ENCODE data around the gene CAV1.
A peak's percentile ranks its signal among the peaks of the same experiment; 100 is the strongest.

CAV1 gene

GRCh38 chr7:116491887-116492653 lies 32.8 kb upstream of the CAV1 start:
- Histone ChIP-seq H3K9ac (ENCODE audit: insufficient read length) (peak overlapping the region; percentile 30), H3K27ac (peak overlapping the region; percentile 77), H3K9me3 (ENCODE audit: low read depth, low read length) (no peaks in the 10 kb centered on the region; the same call in 1 of the 2 replicates), H3K36me3 (ENCODE audit: insufficient read depth, low read length) (no peaks in the 10 kb centered on the region), H3K4me3 (no peak overlapping the region)
- no peak for DNase-seq (ENCODE audit: low read depth, low spot score)
- no peak for TF ChIP-seq EZH2 (IDR thresholded peaks at IDR 0.05)
- no peak for TF ChIP-seq POLR2AphosphoS5 (IDR thresholded peaks at IDR 0.05; ENCODE audit: borderline replicate concordance, low read depth, low read length)
- no peak for TF ChIP-seq FOXP2 (optimal IDR thresholded peaks at IDR 0.05; ENCODE audit: control extremely low read depth, extremely low read length, insufficient read depth)

DNA sequence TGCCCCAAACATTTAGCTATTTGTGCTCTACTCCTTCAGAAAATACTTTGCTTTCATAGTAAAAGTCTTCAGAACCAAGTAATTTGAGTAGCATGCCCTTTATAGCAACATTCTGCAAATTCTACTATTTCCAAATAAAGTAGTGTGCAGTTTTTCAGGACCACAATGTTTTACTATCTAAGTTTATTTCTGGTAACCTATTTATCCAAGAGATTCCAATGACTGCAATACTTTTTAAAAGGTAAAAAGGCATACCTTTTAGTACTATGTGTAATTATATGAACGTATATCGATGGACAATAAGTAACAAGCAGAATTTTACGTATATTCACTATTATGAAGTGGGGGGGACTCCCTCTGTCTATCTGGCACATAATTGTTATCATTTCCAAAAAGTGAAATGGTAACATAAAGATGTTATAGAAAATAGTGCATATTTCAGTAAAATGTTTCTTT lies 32.2 kb upstream of the CAV1 start:
- no peaks in the 10 kb centered on the region; the same call in 1 of the 2 replicates for H3K9me3 ChIP-seq (ENCODE audit: low read depth, low read length)
- TF ChIP-seq POLR2AphosphoS5 (IDR thresholded peaks at IDR 0.05; ENCODE audit: borderline replicate concordance, low read depth, low read length) (no peak), FOXP2 (optimal IDR thresholded peaks at IDR 0.05; ENCODE audit: control extremely low read depth, extremely low read length, insufficient read depth) (no peak), EZH2 (IDR thresholded peaks at IDR 0.05) (no peak)
- no peaks in the 10 kb centered on the region for H3K36me3 ChIP-seq (ENCODE audit: insufficient read depth, low read length)
- peak overlapping the region; percentile 77 for H3K27ac ChIP-seq
- no peak for DNase-seq (ENCODE audit: low read depth, low spot score)
- no peak overlapping the region for H3K4me3 ChIP-seq
- no peak overlapping the region for H3K9ac ChIP-seq (ENCODE audit: insufficient read length)

- peak overlapping the region; percentile 77 for H3K27ac ChIP-seq
These were observed 31.4 kb upstream of the CAV1 start for GRCh38 chr7:116493449-116493848.

GRCh38 chr7:116494472-116494871 lies 30.4 kb upstream of the CAV1 start:
- Histone ChIP-seq H3K4me3 (no peak overlapping the region), H3K27ac (peak overlapping the region; percentile 76), H3K9ac (ENCODE audit: insufficient read length) (no peak overlapping the region), H3K36me3 (ENCODE audit: insufficient read depth, low read length) (no peaks in the 10 kb centered on the region), H3K9me3 (ENCODE audit: low read depth, low read length) (no peaks in the 10 kb centered on the region; the same call in 1 of the 2 replicates)
- DNase-seq (ENCODE audit: low read depth, low spot score) = no peak
- TF ChIP-seq EZH2 (IDR thresholded peaks at IDR 0.05) = no peak
- TF ChIP-seq FOXP2 (optimal IDR thresholded peaks at IDR 0.05; ENCODE audit: control extremely low read depth, extremely low read length, insufficient read depth) = no peak
- no peak for TF ChIP-seq POLR2AphosphoS5 (IDR thresholded peaks at IDR 0.05; ENCODE audit: borderline replicate concordance, low read depth, low read length)

More at GRCh38 chr7:116493449-116493848, 31.4 kb upstream of the CAV1 start:
- DNase-seq (ENCODE audit: low read depth, low spot score) = no peak
- Histone ChIP-seq H3K4me3 (no peak overlapping the region), H3K9me3 (ENCODE audit: low read depth, low read length) (no peaks in the 10 kb centered on the region; the same call in 1 of the 2 replicates), H3K36me3 (ENCODE audit: insufficient read depth, low read length) (no peaks in the 10 kb centered on the region), H3K9ac (ENCODE audit: insufficient read length) (peak overlapping the region; percentile 32)
- TF ChIP-seq POLR2AphosphoS5 (IDR thresholded peaks at IDR 0.05; ENCODE audit: borderline replicate concordance, low read depth, low read length) (no peak), FOXP2 (optimal IDR thresholded peaks at IDR 0.05; ENCODE audit: control extremely low read depth, extremely low read length, insufficient read depth) (no peak), EZH2 (IDR thresholded peaks at IDR 0.05) (no peak)

DNA sequence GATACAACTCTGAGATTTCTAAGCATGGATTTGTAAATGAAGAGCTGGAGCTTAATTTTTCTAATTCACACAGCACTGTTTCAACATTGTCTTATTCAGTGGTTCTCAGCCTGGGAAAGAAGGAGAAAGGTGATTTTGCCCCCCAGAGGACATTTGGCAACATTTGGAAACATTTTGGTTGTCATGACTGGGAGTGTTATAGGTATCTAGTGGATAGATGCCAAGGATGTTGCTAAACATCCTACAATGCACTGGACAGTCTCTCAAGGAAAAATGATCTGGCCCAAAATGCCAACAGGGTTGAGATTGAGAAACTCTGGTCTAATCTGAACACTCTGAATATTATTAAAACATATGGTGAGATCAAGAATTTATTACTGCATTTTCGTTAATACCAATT lies 29.1 kb upstream of the CAV1 start:
- H3K27ac ChIP-seq = peak overlapping the region; percentile 76

DNA sequence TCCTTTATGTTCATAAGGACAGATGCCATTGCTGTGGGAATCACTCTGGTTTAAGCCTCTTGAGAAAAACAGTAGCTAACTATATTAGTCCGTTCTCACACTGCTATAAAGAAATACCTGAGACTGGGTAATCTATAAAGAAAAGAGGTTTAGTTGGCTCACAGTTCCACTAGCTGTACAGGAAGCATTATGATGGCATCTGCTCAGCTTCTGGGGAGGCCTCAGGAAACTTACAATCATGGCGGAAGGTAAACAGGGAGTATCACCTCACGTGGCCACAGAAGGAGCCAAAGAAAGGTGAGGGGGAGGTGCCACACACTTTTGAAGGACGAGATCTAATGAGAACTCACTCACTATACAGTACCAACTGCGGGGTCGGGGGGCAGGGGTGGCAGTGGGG lies 28.2 kb upstream of the CAV1 start:
- Histone ChIP-seq H3K27ac (0 out of 2 replicates have a peak overlapping the region, but pooled peaks have one; percentile 76), H3K36me3 (ENCODE audit: insufficient read depth, low read length) (peaks cover 10% of the 10 kb centered on the region), H3K9me3 (ENCODE audit: low read depth, low read length) (no peaks in the 10 kb centered on the region; the same call in 1 of the 2 replicates), H3K9ac (ENCODE audit: insufficient read length) (no peak overlapping the region), H3K4me3 (no peak overlapping the region)
- DNase-seq (ENCODE audit: low read depth, low spot score) = no peak
- TF ChIP-seq POLR2AphosphoS5 (IDR thresholded peaks at IDR 0.05; ENCODE audit: borderline replicate concordance, low read depth, low read length) = no peak
- TF ChIP-seq EZH2 (IDR thresholded peaks at IDR 0.05) = no peak
- TF ChIP-seq FOXP2 (optimal IDR thresholded peaks at IDR 0.05; ENCODE audit: control extremely low read depth, extremely low read length, insufficient read depth) = no peak

More for the DNA sequence above, 29.1 kb upstream of the CAV1 start:
- TF ChIP-seq EZH2 (IDR thresholded peaks at IDR 0.05) = no peak
- no peak for TF ChIP-seq FOXP2 (optimal IDR thresholded peaks at IDR 0.05; ENCODE audit: control extremely low read depth, extremely low read length, insufficient read depth)
- no peak for DNase-seq (ENCODE audit: low read depth, low spot score)
- Histone ChIP-seq H3K36me3 (ENCODE audit: insufficient read depth, low read length) (peaks cover under 1% of the 10 kb centered on the region; the same call in 1 of the 2 replicates), H3K4me3 (no peak overlapping the region), H3K9ac (ENCODE audit: insufficient read length) (peak overlapping the region; percentile 25), H3K9me3 (ENCODE audit: low read depth, low read length) (no peaks in the 10 kb centered on the region; the same call in 1 of the 2 replicates)

DNA sequence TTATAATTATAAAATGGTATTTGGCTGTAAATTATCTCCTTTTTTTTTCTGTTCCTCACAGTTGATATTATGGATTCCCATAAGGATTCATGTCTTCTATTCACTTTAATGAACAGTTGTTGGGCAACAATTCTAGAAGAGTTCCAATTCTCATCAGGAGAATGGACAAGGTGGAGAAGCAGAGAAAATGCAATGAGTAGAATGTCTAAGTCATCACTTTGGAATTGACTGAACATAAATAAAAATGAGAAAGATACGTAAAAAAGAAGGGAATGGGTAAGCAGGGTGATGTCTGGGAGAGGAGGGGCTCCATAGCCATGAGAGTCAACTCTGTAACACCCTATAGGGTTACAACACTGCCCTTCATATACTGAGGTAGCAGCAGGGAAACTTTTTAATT lies 27.1 kb upstream of the CAV1 start:
- no peak for DNase-seq (ENCODE audit: low read depth, low spot score)
- Histone ChIP-seq H3K36me3 (ENCODE audit: insufficient read depth, low read length) (peaks cover 17% of the 10 kb centered on the region), H3K27ac (peak overlapping the region; percentile 58; the same call in 1 of the 2 replicates), H3K4me3 (no peak overlapping the region), H3K9me3 (ENCODE audit: low read depth, low read length) (no peaks in the 10 kb centered on the region; the same call in 1 of the 2 replicates), H3K9ac (ENCODE audit: insufficient read length) (no peak overlapping the region)
- TF ChIP-seq EZH2 (IDR thresholded peaks at IDR 0.05) (no peak), POLR2AphosphoS5 (IDR thresholded peaks at IDR 0.05; ENCODE audit: borderline replicate concordance, low read depth, low read length) (no peak), FOXP2 (optimal IDR thresholded peaks at IDR 0.05; ENCODE audit: control extremely low read depth, extremely low read length, insufficient read depth) (no peak)

GRCh38 chr7:116499168-116500077 lies 25.4 kb upstream of the CAV1 start, which contains the start of gene CAV2:
TSS of gene CAV2 (plus strand) at chr7:116499738. CDS start at chr7:116499782, 44 bp downstream.
- H3K36me3 ChIP-seq (ENCODE audit: insufficient read depth, low read length) = peaks cover 30% of the 10 kb centered on the region
- H3K9ac ChIP-seq (ENCODE audit: insufficient read length) = peak within 1 kb of the TSS; percentile 93
- peak within 1 kb of the TSS; percentile 81 for H3K27ac ChIP-seq
- peak; percentile 22; the same call in 1 of the 2 replicates for TF ChIP-seq POLR2AphosphoS5 (IDR thresholded peaks at IDR 0.05; ENCODE audit: borderline replicate concordance, low read depth, low read length)
- TF ChIP-seq EZH2 (IDR thresholded peaks at IDR 0.05) = no peak
- no peak for TF ChIP-seq FOXP2 (optimal IDR thresholded peaks at IDR 0.05; ENCODE audit: control extremely low read depth, extremely low read length, insufficient read depth)
- no peaks in the 10 kb centered on the region; the same call in 1 of the 2 replicates for H3K9me3 ChIP-seq (ENCODE audit: low read depth, low read length)
- no peak for DNase-seq (ENCODE audit: low read depth, low spot score)
- peak within 1 kb of the TSS; percentile 98 for H3K4me3 ChIP-seq
